ENCODE measurements around the gene KCNIP2. TPM values are rescaled to one million over a fixed set of nuclear protein-coding genes. Genes with fewer than 3 reads are reported as not detected.

Gene KCNIP2
- total RNA-seq, 1 experiment from 2014 or later, result 8.5 TPM

DNA sequence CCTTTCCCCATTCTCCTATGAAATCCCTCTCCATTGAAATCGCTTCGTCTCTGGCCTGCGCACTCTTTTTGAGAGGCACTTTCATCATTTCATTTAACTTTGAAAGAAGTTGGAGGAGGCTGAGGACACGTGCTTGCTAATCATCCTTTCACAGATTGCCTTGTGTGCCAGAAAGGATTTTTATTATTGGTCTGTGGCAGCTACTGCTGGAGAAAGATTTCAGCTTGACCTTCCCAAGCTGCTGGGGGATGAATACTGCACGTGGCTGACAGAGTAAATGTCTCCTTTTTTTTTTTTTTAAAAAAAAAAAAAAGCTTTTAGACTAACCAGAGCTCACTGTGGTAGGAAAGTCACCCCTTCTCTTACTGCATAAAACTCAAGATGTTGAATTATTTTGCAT is 44.2 kb upstream of the KCNIP2 start:
- Histone ChIP-seq H3K4me3 (replicated peaks in 1 of 2; ENCODE audit: low read depth in 1 of 2, low read length in 2 of 2) (no peak overlapping the region), H3K36me3 (ENCODE audit: control insufficient read depth in 1 of 2, insufficient read depth in 2 of 2, low read length in 2 of 2) (no peaks in the 10 kb centered on the region), H3K9me2 (ENCODE audit: insufficient read depth) (no peaks in the 10 kb centered on the region), H3K4me2 (ENCODE audit: low read length) (no peak overlapping the region), H3K27ac (ENCODE audit: low read depth, low read length) (no peak overlapping the region), H3K9me3 (ENCODE audit: control insufficient read depth in 1 of 2, insufficient read depth in 1 of 2, low read depth in 1 of 2, low read length in 2 of 2) (no peaks in the 10 kb centered on the region), H4K20me1 (ENCODE audit: insufficient read depth) (no peaks in the 10 kb centered on the region), H3K79me2 (ENCODE audit: insufficient read depth, low read length) (no peaks in the 10 kb centered on the region), H3K9ac (ENCODE audit: low read length) (no peak overlapping the region), H3K27me3 (ENCODE audit: insufficient read depth, low read length) (no peaks in the 10 kb centered on the region), H3K4me1 (ENCODE audit: control insufficient read depth in 1 of 2, insufficient read depth in 2 of 2, low read length in 2 of 2) (peaks cover 4 to 7% of the 10 kb centered on the region in 2 experiments; a peak in 3 of 4 replicates), H2AFZ (ENCODE audit: low read depth, low read length, poor library complexity, severe bottlenecking) (no peak overlapping the region)
- ChIA-PET RAD21 (ENCODE audit: low non-redundant PET in 1 of 2, low total read pairs in 2 of 2, uncharacterized antibody in 2 of 2, unreplicated experiment in 2 of 2) (interaction anchor here (1.2 to 1.3 kb wide), 2 partner anchors 122 kb away, joined by 5 read pairs; no protein-coding TSS in a partner anchor), CTCF (interaction anchor here (1.0 to 8.0 kb wide), 8 partner anchors 8 to 185 kb away, joined by 3 to 92 read pairs (median 6); no protein-coding TSS in a partner anchor), POLR2A (no interaction called here)
- no peak for ATAC-seq
- TF ChIP-seq, protein P1, sequence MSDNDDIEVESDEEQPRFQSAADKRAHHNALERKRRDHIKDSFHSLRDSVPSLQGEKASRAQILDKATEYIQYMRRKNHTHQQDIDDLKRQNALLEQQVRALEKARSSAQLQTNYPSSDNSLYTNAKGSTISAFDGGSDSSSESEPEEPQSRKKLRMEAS (IDR thresholded peaks at IDR 0.05), result no peak
- TF ChIP-seq EZH2phosphoT487 (IDR thresholded peaks at IDR 0.05; ENCODE audit: borderline replicate concordance), result no peak
- no peak for TF ChIP-seq SIN3A (IDR thresholded peaks at IDR 0.05; ENCODE audit: low read depth)
- no peak for TF ChIP-seq SP1 (IDR thresholded peaks at IDR 0.05; ENCODE audit: low read depth)
- no peak for TF ChIP-seq ZFX (IDR thresholded peaks at IDR 0.05)
- TF ChIP-seq EGR1 (IDR thresholded peaks at IDR 0.05; ENCODE audit: low read depth), result no peak
- no peak for TF ChIP-seq FOSL1 (IDR thresholded peaks at IDR 0.05; ENCODE audit: low read depth)
- TF ChIP-seq ZNF274 (IDR thresholded peaks at IDR 0.05; ENCODE audit: low read depth, low read length), result no peak
- TF ChIP-seq, protein P2, sequence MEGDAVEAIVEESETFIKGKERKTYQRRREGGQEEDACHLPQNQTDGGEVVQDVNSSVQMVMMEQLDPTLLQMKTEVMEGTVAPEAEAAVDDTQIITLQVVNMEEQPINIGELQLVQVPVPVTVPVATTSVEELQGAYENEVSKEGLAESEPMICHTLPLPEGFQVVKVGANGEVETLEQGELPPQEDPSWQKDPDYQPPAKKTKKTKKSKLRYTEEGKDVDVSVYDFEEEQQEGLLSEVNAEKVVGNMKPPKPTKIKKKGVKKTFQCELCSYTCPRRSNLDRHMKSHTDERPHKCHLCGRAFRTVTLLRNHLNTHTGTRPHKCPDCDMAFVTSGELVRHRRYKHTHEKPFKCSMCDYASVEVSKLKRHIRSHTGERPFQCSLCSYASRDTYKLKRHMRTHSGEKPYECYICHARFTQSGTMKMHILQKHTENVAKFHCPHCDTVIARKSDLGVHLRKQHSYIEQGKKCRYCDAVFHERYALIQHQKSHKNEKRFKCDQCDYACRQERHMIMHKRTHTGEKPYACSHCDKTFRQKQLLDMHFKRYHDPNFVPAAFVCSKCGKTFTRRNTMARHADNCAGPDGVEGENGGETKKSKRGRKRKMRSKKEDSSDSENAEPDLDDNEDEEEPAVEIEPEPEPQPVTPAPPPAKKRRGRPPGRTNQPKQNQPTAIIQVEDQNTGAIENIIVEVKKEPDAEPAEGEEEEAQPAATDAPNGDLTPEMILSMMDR (IDR thresholded peaks at IDR 0.05 in 2 of 3, conservative IDR thresholded peaks at IDR 0.05 in 1 of 3; ENCODE audit: borderline replicate concordance in 1 of 3, insufficient read depth in 1 of 3, low read depth in 2 of 3, low read length in 2 of 3), result no peak
- TF ChIP-seq TCF7L2 (IDR thresholded peaks at IDR 0.05; ENCODE audit: borderline replicate concordance, extremely low read depth, insufficient read depth, insufficient read length), result no peak
- TF ChIP-seq RAD21 (IDR thresholded peaks at IDR 0.05; ENCODE audit: low read depth), result no peak
- TF ChIP-seq, protein P3, sequence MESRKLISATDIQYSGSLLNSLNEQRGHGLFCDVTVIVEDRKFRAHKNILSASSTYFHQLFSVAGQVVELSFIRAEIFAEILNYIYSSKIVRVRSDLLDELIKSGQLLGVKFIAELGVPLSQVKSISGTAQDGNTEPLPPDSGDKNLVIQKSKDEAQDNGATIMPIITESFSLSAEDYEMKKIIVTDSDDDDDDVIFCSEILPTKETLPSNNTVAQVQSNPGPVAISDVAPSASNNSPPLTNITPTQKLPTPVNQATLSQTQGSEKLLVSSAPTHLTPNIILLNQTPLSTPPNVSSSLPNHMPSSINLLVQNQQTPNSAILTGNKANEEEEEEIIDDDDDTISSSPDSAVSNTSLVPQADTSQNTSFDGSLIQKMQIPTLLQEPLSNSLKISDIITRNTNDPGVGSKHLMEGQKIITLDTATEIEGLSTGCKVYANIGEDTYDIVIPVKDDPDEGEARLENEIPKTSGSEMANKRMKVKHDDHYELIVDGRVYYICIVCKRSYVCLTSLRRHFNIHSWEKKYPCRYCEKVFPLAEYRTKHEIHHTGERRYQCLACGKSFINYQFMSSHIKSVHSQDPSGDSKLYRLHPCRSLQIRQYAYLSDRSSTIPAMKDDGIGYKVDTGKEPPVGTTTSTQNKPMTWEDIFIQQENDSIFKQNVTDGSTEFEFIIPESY (IDR thresholded peaks at IDR 0.05; ENCODE audit: extremely low read depth, insufficient replicate concordance, low read length), result no peak
- TF ChIP-seq CBX3 (IDR thresholded peaks at IDR 0.05; ENCODE audit: low read depth), result no peak
- TF ChIP-seq SRF (IDR thresholded peaks at IDR 0.05; ENCODE audit: low read depth), result no peak
- TF ChIP-seq ELF1 (IDR thresholded peaks at IDR 0.05; ENCODE audit: borderline replicate concordance, low read depth), result no peak
- no peak for DNase-seq (ENCODE audit: low read depth, low spot score)
- intact Hi-C loops (cut with micrococcal nuclease), result no loop called here
- no TSS peak for BruUV-seq (replicated peaks)

All from HCT116 (cell line).